CD8-positive, alpha-beta memory T cell (primary cell): Measurements from ENCODE around the gene KLHDC8A. TPM values are rescaled to one million over a fixed set of nuclear protein-coding genes. Genes with fewer than 3 reads are reported as not detected.

Experiments used
- CTCF ChIA-PET: fragments of 350-600 bp; sonication (Branson Sonifier 250); formaldehyde crosslinking; loops from one replicate; lab custom pipeline; 2021; ENCODE audit warnings: antibody characterized with exemption; lab: Charles Lee
- POLR2A ChIA-PET: fragments of 350-600 bp; sonication (Branson Sonifier 250); formaldehyde crosslinking; loops from one replicate; lab custom pipeline; 2021; ENCODE audit warnings: antibody characterized with exemption; lab: Charles Lee
- DNase-seq, 5 donors: peaks; one replicate each; pipeline versions ENCODE4 v3.0.0 to v3.0.0-alpha.2; 2020 to 2022; ENCODE audit warnings: mixed read lengths in 1 of 5
- H3K27ac ChIP-seq: one replicate; pipeline ENCODE4 v1.7.0; 2013; ENCODE audit warnings: low read depth, mild to moderate bottlenecking, low read length, moderate library complexity
- H3K27me3 ChIP-seq: 2 replicates; pipeline ENCODE4 v1.7.0; 2013; ENCODE audit warnings: low read length, mild to moderate bottlenecking; ENCODE audit not compliant: insufficient read depth, poor library complexity, severe bottlenecking
- H3K36me3 ChIP-seq: 2 replicates; pipeline ENCODE4 v1.7.0; 2013; ENCODE audit warnings: mild to moderate bottlenecking, low read length, moderate library complexity; ENCODE audit not compliant: insufficient read depth
- H3K4me1 ChIP-seq: 2 replicates; pipeline ENCODE4 v1.7.0; 2013; ENCODE audit warnings: mild to moderate bottlenecking, low read length, moderate library complexity; ENCODE audit not compliant: insufficient read depth
- H3K4me3 ChIP-seq: 2 replicates; pipeline ENCODE4 v1.7.0; 2013; ENCODE audit warnings: mild to moderate bottlenecking, low read length
- H3K9me3 ChIP-seq: 2 replicates; pipeline ENCODE4 v1.7.0; 2013; ENCODE audit warnings: mild to moderate bottlenecking, low read length
- H3K27ac Mint-ChIP-seq, 8 donors: one replicate each; pipeline ENCODE4 v1.8.0; 2020 to 2021; ENCODE audit warnings: mixed read lengths in 8 of 8, mild to moderate bottlenecking in 6 of 8, inconsistent platforms in 3 of 8, moderate library complexity in 3 of 8
- H3K27me3 Mint-ChIP-seq, 2 donors: one replicate each; pipeline ENCODE4 v1.8.0; 2020 to 2021; ENCODE audit warnings: mixed read lengths in 2 of 2, mild to moderate bottlenecking in 1 of 2, moderate library complexity in 1 of 2
- H3K36me3 Mint-ChIP-seq, 3 donors: one replicate each; pipeline ENCODE4 v1.8.0; 2020 to 2021; ENCODE audit warnings: mixed read lengths in 3 of 3, inconsistent platforms in 1 of 3, mild to moderate bottlenecking in 1 of 3
- H3K4me1 Mint-ChIP-seq, 3 donors: one replicate each; pipeline ENCODE4 v1.8.0; 2020 to 2021; ENCODE audit warnings: mixed read lengths in 3 of 3, inconsistent platforms in 1 of 3, mild to moderate bottlenecking in 1 of 3
- H3K4me3 Mint-ChIP-seq, 7 donors: one replicate each; pipeline ENCODE4 v1.8.0; 2020 to 2021; ENCODE audit warnings: mixed read lengths in 7 of 7, mild to moderate bottlenecking in 6 of 7, moderate library complexity in 4 of 7, inconsistent platforms in 2 of 7
- H3K9me3 Mint-ChIP-seq, 5 donors: one replicate each; pipeline ENCODE4 v1.8.0; 2020 to 2022; ENCODE audit warnings: mixed read lengths in 5 of 5, mild to moderate bottlenecking in 3 of 5, moderate library complexity in 2 of 5, inconsistent platforms in 1 of 5
- polyA plus RNA-seq: library from polyadenylated mRNA; unstranded; fragments of 300-500 nt; fragmentation: Illumina TruSeq; gene quantifications from one replicate; pipeline ENCODE4 v1.2.3, GENCODE V29; 2021
- total RNA-seq, 2 experiments: library from RNA; stranded (reverse); gene quantifications; one replicate each; pipeline ENCODE4 v1.2.3, GENCODE V29; 2021

KLHDC8A gene
- total and polyA plus RNA-seq, 3 experiments from 2014 or later: not detected

- Histone ChIP-seq H3K27ac (no peak overlapping the region), H3K9me3 (no peaks in the 10 kb centered on the region), H3K36me3 (no peaks in the 10 kb centered on the region), H3K4me1 (peaks cover 7% of the 10 kb centered on the region), H3K27me3 (peaks cover 22% of the 10 kb centered on the region), H3K4me3 (no peak overlapping the region)
- Mint-ChIP-seq H3K4me3 (no peak overlapping the region), H3K27me3 (peaks cover 32 to 49% of the 10 kb centered on the region in 2 donors), H3K4me1 (peaks cover 7 to 9% (median 9%) of the 10 kb centered on the region in 3 donors), H3K27ac (no peak overlapping the region), H3K9me3 (no peaks in the 10 kb centered on the region), H3K36me3 (no peaks in the 10 kb centered on the region)
- POLR2A ChIA-PET: no interaction called here
- CTCF ChIA-PET: interaction anchor here (0.9 to 2.6 kb wide), 6 partner anchors 11 to 175 kb away, joined by 3 to 12 read pairs (median 4); partner anchors contain the start of gene NUAK2
- no peak for DNase-seq
Measured at GRCh38 chr1:205348554-205349487, 7.9 kb downstream of the KLHDC8A start.

- Mint-ChIP-seq H3K4me1 (peaks cover 9 to 16% (median 12%) of the 10 kb centered on the region in 3 donors), H3K27me3 (peaks cover 40 to 60% of the 10 kb centered on the region in 2 donors), H3K4me3 (no peak overlapping the region), H3K36me3 (no peaks in the 10 kb centered on the region), H3K27ac (no peak overlapping the region), H3K9me3 (no peaks in the 10 kb centered on the region)
- H3K4me3 ChIP-seq: no peak overlapping the region
- POLR2A ChIA-PET: no interaction called here
- no peaks in the 10 kb centered on the region for H3K36me3 ChIP-seq
- CTCF ChIA-PET: interaction anchor here (1.1 to 1.2 kb wide), 2 partner anchors 62 to 177 kb away, joined by 3 to 4 read pairs; no protein-coding TSS in a partner anchor
- H3K9me3 ChIP-seq: no peaks in the 10 kb centered on the region
- peaks cover 28% of the 10 kb centered on the region for H3K27me3 ChIP-seq
- H3K4me1 ChIP-seq: peaks cover 7% of the 10 kb centered on the region
- DNase-seq: no peak
- no peak overlapping the region for H3K27ac ChIP-seq
Measured at GRCh38 chr1:205346956-205347574, 9.7 kb downstream of the KLHDC8A start.

GRCh38 chr1:205345761-205346160 is 11.0 kb downstream of the KLHDC8A start:
- Mint-ChIP-seq H3K27me3 (peaks cover 38 to 61% of the 10 kb centered on the region in 2 donors), H3K4me3 (no peak overlapping the region), H3K27ac (no peak overlapping the region), H3K4me1 (peaks cover 9 to 16% (median 12%) of the 10 kb centered on the region in 3 donors), H3K36me3 (no peaks in the 10 kb centered on the region), H3K9me3 (no peaks in the 10 kb centered on the region)
- H3K36me3 ChIP-seq: no peaks in the 10 kb centered on the region
- peaks cover 31% of the 10 kb centered on the region for H3K27me3 ChIP-seq
- ChIA-PET CTCF (interaction anchor here (0.8 to 2.4 kb wide), 7 partner anchors 8 to 140 kb away, joined by 3 to 9 read pairs (median 4); no protein-coding TSS in a partner anchor), POLR2A (no interaction called here)
- no peak for DNase-seq
- no peak overlapping the region for H3K4me3 ChIP-seq
- no peak overlapping the region for H3K27ac ChIP-seq
- no peaks in the 10 kb centered on the region for H3K9me3 ChIP-seq
- peaks cover 7% of the 10 kb centered on the region for H3K4me1 ChIP-seq

- Histone ChIP-seq H3K36me3 (no peaks in the 10 kb centered on the region), H3K9me3 (no peaks in the 10 kb centered on the region), H3K27ac (no peak overlapping the region), H3K27me3 (peaks cover 31% of the 10 kb centered on the region), H3K4me1 (peaks cover 7% of the 10 kb centered on the region), H3K4me3 (peak overlapping the region; percentile 50)
- Mint-ChIP-seq H3K4me3 (peak overlapping the region; percentile 25 to 88 (median 76)), H3K27me3 (peaks cover 42 to 61% of the 10 kb centered on the region in 2 donors), H3K27ac (peak overlapping the region in 2 of 8 donors; percentile 15 to 50), H3K36me3 (no peaks in the 10 kb centered on the region), H3K4me1 (peaks cover 9 to 16% (median 12%) of the 10 kb centered on the region in 3 donors), H3K9me3 (no peaks in the 10 kb centered on the region)
- ChIA-PET POLR2A (no interaction called here), CTCF (interaction anchor here (1.2 to 2.4 kb wide), 5 partner anchors 9 to 141 kb away, joined by 3 to 9 read pairs (median 5); no protein-coding TSS in a partner anchor)
- DNase-seq: peak in 4 of 5 donors; percentile 16 to 63 (median 36)
Measured at GRCh38 chr1:205344066-205344928, 12.4 kb downstream of the KLHDC8A start.

- Histone ChIP-seq H3K36me3 (no peaks in the 10 kb centered on the region), H3K4me1 (peaks cover 7% of the 10 kb centered on the region), H3K27me3 (peaks cover 31% of the 10 kb centered on the region), H3K27ac (no peak overlapping the region), H3K9me3 (no peaks in the 10 kb centered on the region), H3K4me3 (no peak overlapping the region)
- Mint-ChIP-seq H3K27me3 (peaks cover 41 to 56% of the 10 kb centered on the region in 2 donors), H3K9me3 (no peaks in the 10 kb centered on the region), H3K36me3 (no peaks in the 10 kb centered on the region), H3K27ac (no peak overlapping the region), H3K4me3 (peak overlapping the region in 3 of 7 donors; percentile 56 to 78 (median 76)), H3K4me1 (peaks cover 9 to 16% (median 12%) of the 10 kb centered on the region in 3 donors)
- ChIA-PET POLR2A (no interaction called here), CTCF (interaction anchor here (1.3 kb wide), 1 partner anchor 73 kb away, joined by 3 read pairs; no protein-coding TSS in a partner anchor)
- DNase-seq: peak in 1 of 5 donors; percentile 11
Measured at GRCh38 chr1:205343431-205344065, 13.2 kb downstream of the KLHDC8A start.

GRCh38 chr1:205342986-205343385 is 13.7 kb downstream of the KLHDC8A start:
- H3K27me3 Mint-ChIP-seq: peaks cover 42 to 52% of the 10 kb centered on the region in 2 donors
- POLR2A ChIA-PET: no interaction called here
- CTCF ChIA-PET: interaction anchor here (1.3 kb wide), 1 partner anchor 72 kb away, joined by 3 read pairs; no protein-coding TSS in a partner anchor
- H3K9me3 ChIP-seq: no peaks in the 10 kb centered on the region
- H3K36me3 Mint-ChIP-seq: no peaks in the 10 kb centered on the region
- DNase-seq: no peak
- H3K4me1 Mint-ChIP-seq: peaks cover 9 to 16% (median 12%) of the 10 kb centered on the region in 3 donors
- H3K27ac Mint-ChIP-seq: no peak overlapping the region
- no peaks in the 10 kb centered on the region for H3K36me3 ChIP-seq
- H3K27ac ChIP-seq: no peak overlapping the region
- H3K4me1 ChIP-seq: peaks cover 7% of the 10 kb centered on the region
- no peaks in the 10 kb centered on the region for H3K9me3 Mint-ChIP-seq
- peaks cover 31% of the 10 kb centered on the region for H3K27me3 ChIP-seq
- peak overlapping the region in 6 of 7 donors; percentile 25 to 72 (median 50) for H3K4me3 Mint-ChIP-seq
- H3K4me3 ChIP-seq: no peak overlapping the region

GRCh38 chr1:205340676-205341075 is 16.0 kb downstream of the KLHDC8A start:
- Mint-ChIP-seq H3K4me3 (no peak overlapping the region), H3K4me1 (peaks cover 9 to 16% (median 12%) of the 10 kb centered on the region in 3 donors), H3K36me3 (no peaks in the 10 kb centered on the region), H3K27me3 (peaks cover 28 to 32% of the 10 kb centered on the region in 2 donors), H3K27ac (no peak overlapping the region), H3K9me3 (no peaks in the 10 kb centered on the region)
- peaks cover 19% of the 10 kb centered on the region for H3K27me3 ChIP-seq
- CTCF ChIA-PET: interaction anchor here (1.4 to 40.7 kb wide), 3 partner anchors 15 to 144 kb away, joined by 5 to 1351 read pairs (median 43); no protein-coding TSS in a partner anchor
- no peaks in the 10 kb centered on the region for H3K9me3 ChIP-seq
- no peaks in the 10 kb centered on the region for H3K36me3 ChIP-seq
- H3K4me1 ChIP-seq: peaks cover 7% of the 10 kb centered on the region
- H3K4me3 ChIP-seq: no peak overlapping the region
- no peak overlapping the region for H3K27ac ChIP-seq
- DNase-seq: no peak
- POLR2A ChIA-PET: no interaction called here
